Keratinocyte (primary cell): ENCODE measurements around the gene DOK6. TPM values are rescaled to one million over a fixed set of nuclear protein-coding genes. Genes with fewer than 3 reads are reported as not detected.

Experiments used
- DNase-seq: peaks from one replicate; pipeline ENCODE4 v3.0.0-alpha.2; 2011; ENCODE audit warnings: low read depth, missing footprints, low spot score
- FAIRE-seq: peaks from 2 replicates; lab custom pipeline; 2011; peaks lifted over from hg19 to GRCh38; lab: Jason Lieb, UNC
- H2AFZ ChIP-seq: 2 replicates; pipeline ENCODE4 v1.6.0; 2012; ENCODE audit warnings: low read length, control low read depth, inconsistent platforms; ENCODE audit not compliant: control insufficient read depth
- H3K27ac ChIP-seq: 2 replicates; pipeline ENCODE4 v1.5.1; 2011; ENCODE audit warnings: low read length; ENCODE audit not compliant: control insufficient read depth, insufficient read depth
- H3K27me3 ChIP-seq: 3 replicates; pipeline ENCODE4 v1.6.0; 2011; ENCODE audit warnings: low read length; ENCODE audit not compliant: control insufficient read depth, insufficient read depth; ENCODE audit errors: extremely low read depth
- H3K36me3 ChIP-seq, 2 experiments: 2 replicates in 1 of 2; 3 replicates in 1 of 2; pipeline ENCODE4 v1.5.1; 2011; ENCODE audit warnings: low read length in 2 of 2, mild to moderate bottlenecking in 1 of 2; ENCODE audit not compliant: control insufficient read depth in 2 of 2, insufficient read depth in 2 of 2; ENCODE audit errors: extremely low read depth in 1 of 2
- H3K4me1 ChIP-seq: 3 replicates; pipeline ENCODE4 v1.5.1; 2011; ENCODE audit warnings: low read length; ENCODE audit not compliant: control insufficient read depth, insufficient read depth; ENCODE audit errors: extremely low read depth
- H3K4me2 ChIP-seq: 3 replicates; pipeline ENCODE4 v1.6.0; 2011; ENCODE audit warnings: low read depth, low read length; ENCODE audit not compliant: control insufficient read depth, insufficient read depth; ENCODE audit errors: extremely low read depth
- H3K4me3 ChIP-seq, 3 experiments: fragments of 200-600 bp in 1 of 3; sonication (generic) in 1 of 3; 2 replicates in 2 of 3; 3 replicates in 1 of 3; pipeline ENCODE4 v1.5.1; 2011 to 2016; ENCODE audit warnings: low read length in 3 of 3, mild to moderate bottlenecking in 3 of 3, control low read depth in 2 of 3, inconsistent platforms in 1 of 3, low read depth in 1 of 3, mixed read lengths in 1 of 3, mixed run types in 1 of 3, moderate library complexity in 1 of 3; ENCODE audit not compliant: control insufficient read depth in 2 of 3, insufficient read depth in 2 of 3; ENCODE audit errors: extremely low read depth in 1 of 3
- H3K79me2 ChIP-seq: 2 replicates; pipeline ENCODE4 v1.6.0; 2012; ENCODE audit warnings: low read length; ENCODE audit not compliant: control insufficient read depth, insufficient read depth
- H3K9ac ChIP-seq: 3 replicates; pipeline ENCODE4 v1.6.0; 2011; ENCODE audit warnings: low read length; ENCODE audit not compliant: control insufficient read depth, insufficient read depth; ENCODE audit errors: extremely low read depth
- H3K9me1 ChIP-seq: 3 replicates; pipeline ENCODE4 v1.6.0; 2011; ENCODE audit warnings: low read length; ENCODE audit not compliant: control insufficient read depth, insufficient read depth; ENCODE audit errors: extremely low read depth
- H3K9me3 ChIP-seq: 2 replicates; pipeline ENCODE4 v1.5.1; 2012; ENCODE audit warnings: low read depth, low read length; ENCODE audit not compliant: control insufficient read depth
- H4K20me1 ChIP-seq: 3 replicates; pipeline ENCODE4 v1.6.0; 2011; ENCODE audit warnings: low read length; ENCODE audit not compliant: control insufficient read depth, insufficient read depth; ENCODE audit errors: extremely low read depth
- EZH2 ChIP-seq: IDR thresholded peaks from one replicate; pipeline ENCODE4 v1.6.1; 2012; ENCODE audit warnings: inconsistent platforms, mild to moderate bottlenecking, low read length, moderate library complexity
- dilution Hi-C: fragments of 300-500 bp; cut with MboI; formaldehyde crosslinking; loops from one replicate; pipeline ENCODE4 v1.7.0; 2020; ENCODE audit warnings: low sequenced_read_pairs; ENCODE audit not compliant: extremely low pct_ligation_motif_present
- polyA plus RNA-seq, 5 experiments: library from polyadenylated mRNA; depleted of rRNA in 3 of 5; stranded (reverse) in 3 of 5; stranded (forward) in 1 of 5; unstranded in 1 of 5; fragments of >200 nt; gene quantifications; 1 replicate in 1 of 5; 2 replicates in 3 of 5; 3 replicates in 1 of 5; pipeline versions ENCODE4 v1.2.1 to v1.2.3, GENCODE V29; 2011 to 2012; ENCODE audit warnings: missing spikeins in 2 of 5, low read depth in 1 of 5, low replicate concordance in 1 of 5
- TF ChIP-seq, protein P1 (sequence below), 3 experiments: IDR thresholded peaks in 1 of 3; conservative IDR thresholded peaks in 1 of 3; optimal IDR thresholded peaks in 1 of 3; 2 replicates in 2 of 3; 3 replicates in 1 of 3; pipeline versions ENCODE3 to v1.5.1; 2011; ENCODE audit warnings: low read length in 3 of 3, mild to moderate bottlenecking in 3 of 3, moderate library complexity in 2 of 3, control low read depth in 1 of 3, inconsistent platforms in 1 of 3; ENCODE audit not compliant: insufficient read depth in 2 of 3; ENCODE audit errors: extremely low read depth in 1 of 3

The DOK6 gene
- polyA plus RNA-seq, 1 donor (not counting 4 experiments of a cell fraction or from before 2014, with no cell fraction given): not detected

DNA sequence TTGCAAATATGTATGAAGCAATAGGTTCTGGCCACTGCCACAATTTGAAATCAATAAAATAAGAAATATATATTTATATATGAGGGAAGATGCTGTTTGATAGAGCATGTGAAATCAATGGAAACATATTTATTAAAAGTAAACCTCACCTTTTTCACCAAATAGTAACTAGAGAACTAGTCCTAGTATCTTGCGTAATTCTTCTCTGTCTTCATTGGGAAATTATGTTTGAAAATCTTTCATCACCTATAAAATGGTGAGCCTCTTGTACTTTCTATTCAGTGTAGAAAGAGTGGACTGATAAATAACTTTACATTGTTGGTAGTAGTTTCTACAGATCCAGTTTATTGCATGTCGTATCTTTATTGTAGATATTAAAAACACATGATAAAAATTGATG lies 444.0 kb downstream of the DOK6 start:
- Histone ChIP-seq H3K36me3 (no peaks in the 10 kb centered on the region), H2AFZ (no peak overlapping the region), H3K4me3 (no peak overlapping the region), H3K4me2 (no peak overlapping the region), H4K20me1 (no peaks in the 10 kb centered on the region), H3K27ac (no peak overlapping the region), H3K9ac (no peak overlapping the region), H3K4me1 (no peaks in the 10 kb centered on the region), H3K9me1 (no peaks in the 10 kb centered on the region), H3K79me2 (no peaks in the 10 kb centered on the region), H3K27me3 (no peaks in the 10 kb centered on the region), H3K9me3 (no peaks in the 10 kb centered on the region)
- no peak for TF ChIP-seq EZH2
- TF ChIP-seq, protein P1, sequence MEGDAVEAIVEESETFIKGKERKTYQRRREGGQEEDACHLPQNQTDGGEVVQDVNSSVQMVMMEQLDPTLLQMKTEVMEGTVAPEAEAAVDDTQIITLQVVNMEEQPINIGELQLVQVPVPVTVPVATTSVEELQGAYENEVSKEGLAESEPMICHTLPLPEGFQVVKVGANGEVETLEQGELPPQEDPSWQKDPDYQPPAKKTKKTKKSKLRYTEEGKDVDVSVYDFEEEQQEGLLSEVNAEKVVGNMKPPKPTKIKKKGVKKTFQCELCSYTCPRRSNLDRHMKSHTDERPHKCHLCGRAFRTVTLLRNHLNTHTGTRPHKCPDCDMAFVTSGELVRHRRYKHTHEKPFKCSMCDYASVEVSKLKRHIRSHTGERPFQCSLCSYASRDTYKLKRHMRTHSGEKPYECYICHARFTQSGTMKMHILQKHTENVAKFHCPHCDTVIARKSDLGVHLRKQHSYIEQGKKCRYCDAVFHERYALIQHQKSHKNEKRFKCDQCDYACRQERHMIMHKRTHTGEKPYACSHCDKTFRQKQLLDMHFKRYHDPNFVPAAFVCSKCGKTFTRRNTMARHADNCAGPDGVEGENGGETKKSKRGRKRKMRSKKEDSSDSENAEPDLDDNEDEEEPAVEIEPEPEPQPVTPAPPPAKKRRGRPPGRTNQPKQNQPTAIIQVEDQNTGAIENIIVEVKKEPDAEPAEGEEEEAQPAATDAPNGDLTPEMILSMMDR (optimal IDR thresholded peaks at IDR 0.05 in 1 of 3, IDR thresholded peaks at IDR 0.05 in 1 of 3, conservative IDR thresholded peaks at IDR 0.05 in 1 of 3; ENCODE audit: extremely low read depth in 1 of 3, insufficient read depth in 2 of 3, low read length in 3 of 3): no peak
- dilution Hi-C loops: no loop called here
- DNase-seq (no peak), FAIRE-seq (no peak)

DNA sequence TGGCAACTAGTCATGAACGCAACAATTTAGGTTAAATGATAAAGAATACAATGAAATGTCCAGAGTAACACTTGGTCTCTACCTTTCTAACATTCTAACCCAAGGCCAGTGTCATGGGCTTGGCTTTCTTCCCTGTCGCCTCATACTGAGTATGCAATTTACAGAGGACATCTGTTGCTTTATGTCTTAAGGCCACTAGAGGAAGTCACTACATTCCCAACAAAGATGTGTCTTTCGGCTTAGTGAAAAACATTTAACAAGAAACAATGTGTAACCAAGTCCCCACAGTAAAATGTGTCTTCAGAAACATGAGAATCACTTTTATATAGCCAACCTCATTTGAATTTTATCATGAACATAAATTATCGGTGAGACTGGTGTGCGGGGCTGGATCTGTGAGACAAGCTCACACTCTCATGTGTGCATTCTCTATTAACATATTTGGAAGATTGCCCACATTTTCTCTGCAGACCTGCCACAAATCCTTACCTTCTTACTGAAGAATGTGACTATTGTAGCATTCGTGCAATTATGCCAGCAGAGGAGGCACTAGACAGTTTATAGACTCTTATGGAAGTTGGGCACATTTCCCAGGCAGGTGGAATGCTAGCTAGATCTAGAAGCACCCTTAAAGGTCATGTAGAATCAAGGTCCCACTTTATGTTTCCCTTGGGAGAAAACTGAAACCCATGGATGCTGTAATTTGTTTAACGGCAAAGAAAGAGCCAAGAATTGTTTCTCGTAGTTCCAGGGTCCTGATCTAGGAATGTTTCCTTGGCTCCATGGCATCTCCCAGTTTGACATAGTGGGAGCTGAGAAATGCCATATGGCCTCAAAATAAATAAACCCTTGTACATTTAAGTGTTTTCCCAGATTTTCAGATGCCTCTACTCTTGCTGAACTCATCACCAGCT lies 445.2 kb downstream of the DOK6 start:
- FAIRE-seq: no peak
- no peak overlapping the region for H2AFZ ChIP-seq
- no peak overlapping the region for H3K4me3 ChIP-seq
- H3K27ac ChIP-seq: no peak overlapping the region
- H3K36me3 ChIP-seq: no peaks in the 10 kb centered on the region
- DNase-seq: no peak
- no peak for TF ChIP-seq EZH2
- TF ChIP-seq, protein P1 (optimal IDR thresholded peaks at IDR 0.05 in 1 of 3, IDR thresholded peaks at IDR 0.05 in 1 of 3, conservative IDR thresholded peaks at IDR 0.05 in 1 of 3; ENCODE audit: extremely low read depth in 1 of 3, insufficient read depth in 2 of 3, low read length in 3 of 3): no peak
- no peak overlapping the region for H3K4me2 ChIP-seq
- no peaks in the 10 kb centered on the region for H3K9me3 ChIP-seq
- H3K79me2 ChIP-seq: no peaks in the 10 kb centered on the region
- no peaks in the 10 kb centered on the region for H3K4me1 ChIP-seq
- H3K9ac ChIP-seq: no peak overlapping the region
- no peaks in the 10 kb centered on the region for H3K9me1 ChIP-seq
- dilution Hi-C loops: no loop called here
- no peaks in the 10 kb centered on the region for H4K20me1 ChIP-seq
- H3K27me3 ChIP-seq: no peaks in the 10 kb centered on the region
